Dermis lymphatic vessel endothelial cell (primary cell): ENCODE data around the gene CENPF. TPM values are rescaled to one million over a fixed set of nuclear protein-coding genes. Genes with fewer than 3 reads are reported as not detected.

Experiments used
- total RNA-seq: library from RNA; depleted of rRNA; stranded (reverse); fragments of >200 nt; gene quantifications from 2 replicates; pipeline ENCODE4 v1.2.1, GENCODE V29; 2014

CENPF gene
- 7.2 and 10.3 TPM in 2 replicates for total RNA-seq

GRCh38 chr1:214602764-214603657 lies at the start of gene CENPF:
CENPF (plus strand) TSS chr1:214603195; CDS start chr1:214613755, 10,560 bp downstream.

Other genes with a start within 250 kb of the CENPF start
- 62.7 and 66.8 TPM in 2 replicates for gene PTPN14, start 51.6 kb upstream of the CENPF start, total RNA-seq